ENCODE measurements around the gene UGT2A3.

UGT2A3 gene

DNA sequence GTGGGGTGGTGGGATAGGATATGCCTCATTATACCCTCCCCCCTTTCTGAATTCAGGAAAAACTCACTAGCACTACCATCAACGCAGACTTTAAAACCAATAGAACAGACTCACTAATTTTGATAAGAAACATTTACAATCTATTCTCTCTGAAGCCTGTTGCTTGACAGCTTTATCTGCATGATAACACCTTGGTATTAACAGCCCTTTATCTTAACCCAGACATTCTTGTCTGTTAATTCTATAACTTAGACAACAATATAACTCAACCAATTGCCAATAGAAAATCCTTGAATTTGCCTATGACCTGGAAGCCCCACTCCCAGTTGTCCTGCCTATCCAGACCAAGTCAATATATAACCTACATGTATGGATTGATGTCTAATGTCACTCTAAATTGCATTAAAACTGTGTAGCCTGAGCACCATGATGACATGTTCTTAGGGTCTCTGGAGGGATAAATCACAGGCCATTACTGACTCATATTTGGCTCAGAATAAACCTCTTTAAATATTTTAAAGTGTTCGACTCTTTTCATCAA lies 1.5 kb upstream of the UGT2A3 start:
- H3K36me3 ChIP-seq (ENCODE audit: control insufficient read depth, low read length), result no peaks in the 10 kb centered on the region
- no peaks in the 10 kb centered on the region for H3K9me3 ChIP-seq (ENCODE audit: control insufficient read depth, insufficient read depth, low read length)
- H4K20me1 ChIP-seq (ENCODE audit: control insufficient read depth, insufficient read depth, low read depth, low read length), result no peaks in the 10 kb centered on the region
- no peak overlapping the region for H3K4me3 ChIP-seq (ENCODE audit: low read length)
- no peak for TF ChIP-seq EZH2phosphoT487 (IDR thresholded peaks at IDR 0.05; ENCODE audit: borderline replicate concordance, low read length)
- TF ChIP-seq CTCF (IDR thresholded peaks at IDR 0.05; ENCODE audit: low read depth, low read length, poor library complexity, severe bottlenecking), result no peak
- H3K27ac ChIP-seq (ENCODE audit: low read depth, low read length), result no peak overlapping the region
- no peaks in the 10 kb centered on the region for H3K79me2 ChIP-seq (ENCODE audit: control insufficient read depth, low read length)
- H3K9me2 ChIP-seq (replicated peaks; ENCODE audit: control insufficient read depth, low read length), result no peaks in the 10 kb centered on the region
- H3K27me3 ChIP-seq (ENCODE audit: control insufficient read depth, low read length), result no peaks in the 10 kb centered on the region
- H3K4me2 ChIP-seq (ENCODE audit: low read length), result no peak overlapping the region
- H3K4me1 ChIP-seq (ENCODE audit: control insufficient read depth, low read length), result no peaks in the 10 kb centered on the region
- no peaks in the 10 kb centered on the region for H3F3A ChIP-seq (ENCODE audit: control insufficient read depth, insufficient read depth)

GRCh38 chr4:68951806-68952585 lies 392 bp upstream of the UGT2A3 start:
- Histone ChIP-seq H4K20me1 (ENCODE audit: control insufficient read depth, insufficient read depth, low read depth, low read length) (no peaks in the 10 kb centered on the region), H3K4me3 (ENCODE audit: low read length) (no peak overlapping the region), H3K79me2 (ENCODE audit: control insufficient read depth, low read length) (no peaks in the 10 kb centered on the region), H3K4me2 (ENCODE audit: low read length) (no peak overlapping the region), H3K4me1 (ENCODE audit: control insufficient read depth, low read length) (no peaks in the 10 kb centered on the region), H3K9me3 (ENCODE audit: control insufficient read depth, insufficient read depth, low read length) (no peaks in the 10 kb centered on the region), H3K27me3 (ENCODE audit: control insufficient read depth, low read length) (no peaks in the 10 kb centered on the region), H3K9me2 (replicated peaks; ENCODE audit: control insufficient read depth, low read length) (no peaks in the 10 kb centered on the region), H3K36me3 (ENCODE audit: control insufficient read depth, low read length) (no peaks in the 10 kb centered on the region), H3K27ac (ENCODE audit: low read depth, low read length) (no peak overlapping the region), H3F3A (ENCODE audit: control insufficient read depth, insufficient read depth) (no peaks in the 10 kb centered on the region)
- TF ChIP-seq EZH2phosphoT487 (IDR thresholded peaks at IDR 0.05; ENCODE audit: borderline replicate concordance, low read length), result no peak
- no peak for TF ChIP-seq CTCF (IDR thresholded peaks at IDR 0.05; ENCODE audit: low read depth, low read length, poor library complexity, severe bottlenecking)

DNA sequence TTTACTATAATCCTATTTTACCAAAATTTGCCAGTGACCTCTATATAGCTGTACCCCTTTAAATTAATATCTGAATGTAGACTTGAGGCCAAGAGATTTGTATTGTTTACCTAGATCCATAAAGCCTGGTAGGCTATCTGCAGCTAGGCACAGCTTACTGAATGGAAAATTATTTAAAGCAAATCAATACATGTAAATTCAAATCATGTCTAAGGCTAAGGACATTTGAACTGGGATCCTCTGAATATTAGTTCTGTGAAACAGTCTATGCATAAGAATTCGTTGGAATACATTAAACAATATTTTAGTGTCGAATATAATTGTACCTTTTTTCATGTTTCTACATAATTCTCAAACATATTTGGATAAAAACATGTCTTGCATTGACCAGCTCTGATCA lies 1.6 kb downstream of the UGT2A3 start:
- H3K27me3 ChIP-seq (ENCODE audit: control insufficient read depth, low read length), result no peaks in the 10 kb centered on the region
- H3F3A ChIP-seq (ENCODE audit: control insufficient read depth, insufficient read depth), result no peaks in the 10 kb centered on the region
- no peaks in the 10 kb centered on the region for H3K36me3 ChIP-seq (ENCODE audit: control insufficient read depth, low read length)
- TF ChIP-seq EZH2phosphoT487 (IDR thresholded peaks at IDR 0.05; ENCODE audit: borderline replicate concordance, low read length) (no peak), CTCF (IDR thresholded peaks at IDR 0.05; ENCODE audit: low read depth, low read length, poor library complexity, severe bottlenecking) (no peak)
- no peaks in the 10 kb centered on the region for H4K20me1 ChIP-seq (ENCODE audit: control insufficient read depth, insufficient read depth, low read depth, low read length)
- H3K9me3 ChIP-seq (ENCODE audit: control insufficient read depth, insufficient read depth, low read length), result no peaks in the 10 kb centered on the region
- no peak overlapping the region for H3K4me3 ChIP-seq (ENCODE audit: low read length)
- no peaks in the 10 kb centered on the region for H3K4me1 ChIP-seq (ENCODE audit: control insufficient read depth, low read length)
- H3K79me2 ChIP-seq (ENCODE audit: control insufficient read depth, low read length), result no peaks in the 10 kb centered on the region
- H3K9me2 ChIP-seq (replicated peaks; ENCODE audit: control insufficient read depth, low read length), result no peaks in the 10 kb centered on the region
- no peak overlapping the region for H3K27ac ChIP-seq (ENCODE audit: low read depth, low read length)
- no peak overlapping the region for H3K4me2 ChIP-seq (ENCODE audit: low read length)

Measured in DOHH2 (cell line).